SK-N-SH treated with all-trans-retinoic acid at 6 μM for 48 hours (cell line): ENCODE results near the gene FFAR4.

Experiments used
- ARNTL ChIP-seq: fragments of 450-650 bp; formaldehyde crosslinking; IDR thresholded peaks from 2 replicates; pipeline ENCODE4 v1.5.0; 2020; ENCODE audit warnings: low read depth, mild to moderate bottlenecking, moderate library complexity, borderline replicate concordance
- BACH2 ChIP-seq: fragments of 250-450 bp; sonication (Bioruptor Pico); IDR thresholded peaks from 2 replicates; pipeline ENCODE4 v1.9.0; 2021; ENCODE audit warnings: mild to moderate bottlenecking, borderline replicate concordance
- TCF4 ChIP-seq: fragments of 250-450 bp; sonication (Bioruptor Pico); IDR thresholded peaks from 2 replicates; pipeline ENCODE4 v1.8.0; 2021; ENCODE audit warnings: mild to moderate bottlenecking, moderate library complexity, borderline replicate concordance
- ZNF565 ChIP-seq: fragments of 450-650 bp; formaldehyde crosslinking; conservative IDR thresholded peaks from 2 replicates; pipeline ENCODE4 v1.5.0; 2020; ENCODE audit warnings: low read depth, mild to moderate bottlenecking, moderate library complexity

GRCh38 chr10:93565446-93565845 is 1.0 kb upstream of the FFAR4 start:
- TF ChIP-seq TCF4 (CRISPR knock-in tag) (no peak), BACH2 (CRISPR knock-in tag) (no peak), ARNTL (no peak), ZNF565 (no peak)
